ENCODE results near the gene AFF1. TPM values are rescaled to one million over a fixed set of nuclear protein-coding genes. Genes with fewer than 3 reads are reported as not detected.

AFF1 gene
- total and polyA plus RNA-seq, 2 experiments from 2014 or later = 31.9 to 38.7 TPM

DNA sequence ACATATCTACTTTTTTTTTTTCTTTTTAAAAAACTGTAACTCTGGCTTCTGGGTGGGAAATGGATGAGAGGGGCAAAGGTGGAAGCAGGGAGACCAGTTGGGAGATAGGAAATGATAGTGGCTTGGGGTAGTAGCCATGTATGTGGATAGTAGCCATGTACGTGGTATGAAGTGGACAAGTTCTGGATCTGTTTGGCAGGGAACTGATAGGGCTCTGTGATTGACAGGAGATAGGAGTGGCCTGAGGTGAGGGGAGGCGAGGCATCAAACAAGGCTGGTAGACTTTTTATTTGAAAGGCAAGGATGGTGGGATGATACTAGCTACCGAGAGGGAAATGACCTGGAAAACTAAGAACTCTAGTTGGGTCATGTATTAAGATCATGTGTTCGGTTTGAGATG, 117.8 kb downstream of the AFF1 start:
- H3K4me1 ChIP-seq (ENCODE audit: insufficient read depth) = peaks cover 22% of the 10 kb centered on the region
- H3K79me2 ChIP-seq = peaks cover 91% of the 10 kb centered on the region
- H3K36me3 ChIP-seq (replicated peaks; ENCODE audit: insufficient read depth, low read depth) = no peaks in the 10 kb centered on the region
- no peak overlapping the region for H3K27ac ChIP-seq
- H3K9me3 ChIP-seq (ENCODE audit: low read depth) = no peaks in the 10 kb centered on the region
- no peak overlapping the region for H3K4me3 ChIP-seq
- H3K27me3 ChIP-seq = no peaks in the 10 kb centered on the region
- DNase-seq (ENCODE audit: low spot score) = no peak
- H3K4me2 ChIP-seq = no peak overlapping the region
- no peaks in the 10 kb centered on the region for H3K9me2 ChIP-seq (replicated peaks; ENCODE audit: insufficient read depth)
- peaks cover 13% of the 10 kb centered on the region for H4K20me1 ChIP-seq (ENCODE audit: insufficient read depth, poor library complexity, severe bottlenecking)
- TF ChIP-seq EZH2phosphoT487 (IDR thresholded peaks at IDR 0.05; ENCODE audit: low read depth, severe bottlenecking, unreplicated experiment) = no peak
- TF ChIP-seq EZH2 (IDR thresholded peaks at IDR 0.05; ENCODE audit: borderline replicate concordance) = no peak
- TF ChIP-seq, protein P1, sequence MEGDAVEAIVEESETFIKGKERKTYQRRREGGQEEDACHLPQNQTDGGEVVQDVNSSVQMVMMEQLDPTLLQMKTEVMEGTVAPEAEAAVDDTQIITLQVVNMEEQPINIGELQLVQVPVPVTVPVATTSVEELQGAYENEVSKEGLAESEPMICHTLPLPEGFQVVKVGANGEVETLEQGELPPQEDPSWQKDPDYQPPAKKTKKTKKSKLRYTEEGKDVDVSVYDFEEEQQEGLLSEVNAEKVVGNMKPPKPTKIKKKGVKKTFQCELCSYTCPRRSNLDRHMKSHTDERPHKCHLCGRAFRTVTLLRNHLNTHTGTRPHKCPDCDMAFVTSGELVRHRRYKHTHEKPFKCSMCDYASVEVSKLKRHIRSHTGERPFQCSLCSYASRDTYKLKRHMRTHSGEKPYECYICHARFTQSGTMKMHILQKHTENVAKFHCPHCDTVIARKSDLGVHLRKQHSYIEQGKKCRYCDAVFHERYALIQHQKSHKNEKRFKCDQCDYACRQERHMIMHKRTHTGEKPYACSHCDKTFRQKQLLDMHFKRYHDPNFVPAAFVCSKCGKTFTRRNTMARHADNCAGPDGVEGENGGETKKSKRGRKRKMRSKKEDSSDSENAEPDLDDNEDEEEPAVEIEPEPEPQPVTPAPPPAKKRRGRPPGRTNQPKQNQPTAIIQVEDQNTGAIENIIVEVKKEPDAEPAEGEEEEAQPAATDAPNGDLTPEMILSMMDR (IDR thresholded peaks at IDR 0.05; ENCODE audit: poor library complexity) = no peak
- H2AFZ ChIP-seq = no peak overlapping the region
- 94% methylated on average over 4 of the region's 4 CpGs for WGBS (ENCODE audit: low lambda C conversion rate, missing lambda C conversion rate)

GRCh38 chr4:87053176-87053658, 118.4 kb downstream of the AFF1 start:
- Histone ChIP-seq H3K79me2 (peaks cover 91% of the 10 kb centered on the region), H3K4me1 (ENCODE audit: insufficient read depth) (peaks cover 28% of the 10 kb centered on the region), H3K27me3 (no peaks in the 10 kb centered on the region), H3K9me2 (replicated peaks; ENCODE audit: insufficient read depth) (no peaks in the 10 kb centered on the region), H3K36me3 (replicated peaks; ENCODE audit: insufficient read depth, low read depth) (no peaks in the 10 kb centered on the region), H3K27ac (no peak overlapping the region), H3K4me3 (no peak overlapping the region), H3K4me2 (no peak overlapping the region), H2AFZ (no peak overlapping the region), H3K9me3 (ENCODE audit: low read depth) (no peaks in the 10 kb centered on the region), H4K20me1 (ENCODE audit: insufficient read depth, poor library complexity, severe bottlenecking) (peaks cover 15% of the 10 kb centered on the region)
- whole genome bisulfite sequencing (ENCODE audit: low lambda C conversion rate, missing lambda C conversion rate) = 82% methylated on average over 3 of the region's 3 CpGs
- TF ChIP-seq EZH2 (IDR thresholded peaks at IDR 0.05; ENCODE audit: borderline replicate concordance) (no peak), EZH2phosphoT487 (IDR thresholded peaks at IDR 0.05; ENCODE audit: low read depth, severe bottlenecking, unreplicated experiment) (no peak)
- TF ChIP-seq, protein P1 (IDR thresholded peaks at IDR 0.05; ENCODE audit: poor library complexity) = no peak
- DNase-seq (ENCODE audit: low spot score) = no peak

DNA sequence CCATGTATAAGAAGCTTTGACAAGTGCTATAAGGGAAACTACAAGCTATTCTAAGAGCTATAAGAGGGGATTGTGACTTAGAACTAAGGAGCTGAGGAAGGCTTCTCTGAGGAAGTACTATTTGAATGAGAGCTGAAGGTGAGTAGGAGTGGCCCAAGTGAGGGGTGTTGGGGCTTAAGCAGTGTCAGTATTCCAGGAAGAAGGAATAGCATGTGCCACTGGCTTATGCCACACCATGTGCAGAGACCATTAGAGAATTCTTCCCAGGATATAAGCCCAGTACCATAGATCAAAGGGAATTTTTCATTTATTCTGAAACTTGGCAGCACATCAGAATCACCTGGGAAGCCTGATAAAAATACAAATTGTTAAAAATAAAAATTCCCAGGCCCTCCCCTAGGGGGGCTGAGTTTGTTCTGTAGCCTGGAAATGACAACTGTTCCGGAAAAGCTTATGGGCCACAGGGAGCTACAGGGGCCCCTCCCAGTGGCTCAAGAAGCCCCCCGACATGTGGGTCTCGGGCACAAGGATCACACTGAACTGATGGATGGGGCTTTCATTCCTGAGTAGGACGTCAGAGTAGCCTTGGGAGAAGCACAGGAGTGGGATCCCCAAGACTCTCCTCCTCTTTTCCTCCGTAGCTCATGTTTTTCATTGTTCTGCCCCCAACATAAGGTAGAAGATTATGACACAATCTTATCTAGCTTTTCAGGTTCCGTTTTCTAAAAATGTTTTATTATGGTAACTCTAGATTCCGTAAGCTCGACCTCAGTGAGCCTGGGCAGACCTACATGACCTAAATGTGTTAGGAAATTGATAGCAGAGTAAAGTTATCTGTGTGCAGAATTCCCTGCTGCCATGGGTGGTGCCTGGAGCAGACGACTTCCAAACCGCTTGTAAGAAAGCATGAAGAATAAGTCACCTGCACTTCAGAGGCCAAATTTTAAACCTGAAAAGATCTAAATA, 119.3 kb downstream of the AFF1 start:
- WGBS (ENCODE audit: low lambda C conversion rate, missing lambda C conversion rate) = 52% methylated on average over 10 of the region's 10 CpGs
- Histone ChIP-seq H4K20me1 (ENCODE audit: insufficient read depth, poor library complexity, severe bottlenecking) (peaks cover 20% of the 10 kb centered on the region), H3K4me1 (ENCODE audit: insufficient read depth) (peaks cover 37% of the 10 kb centered on the region), H3K79me2 (peaks cover 91% of the 10 kb centered on the region), H3K9me2 (replicated peaks; ENCODE audit: insufficient read depth) (no peaks in the 10 kb centered on the region), H3K27me3 (no peaks in the 10 kb centered on the region), H3K36me3 (replicated peaks; ENCODE audit: insufficient read depth, low read depth) (no peaks in the 10 kb centered on the region), H3K4me3 (no peak overlapping the region), H3K4me2 (no peak overlapping the region), H3K27ac (peak overlapping the region; percentile 4), H2AFZ (no peak overlapping the region), H3K9me3 (ENCODE audit: low read depth) (no peaks in the 10 kb centered on the region)
- TF ChIP-seq EZH2 (IDR thresholded peaks at IDR 0.05; ENCODE audit: borderline replicate concordance) = no peak
- no peak for TF ChIP-seq EZH2phosphoT487 (IDR thresholded peaks at IDR 0.05; ENCODE audit: low read depth, severe bottlenecking, unreplicated experiment)
- TF ChIP-seq, protein P1 (IDR thresholded peaks at IDR 0.05; ENCODE audit: poor library complexity) = no peak
- DNase-seq (ENCODE audit: low spot score) = no peak
